ENCODE results near the gene SPIN1.

The SPIN1 gene

GRCh38 chr9:88403340-88403739 lies 15.1 kb downstream of the SPIN1 start:
- H3K9me3 ChIP-seq (ENCODE audit: severe bottlenecking), result no peaks in the 10 kb centered on the region
- H3K36me3 ChIP-seq, result peaks cover 7% of the 10 kb centered on the region
- H3K27me3 ChIP-seq (ENCODE audit: insufficient read depth, low read depth, severe bottlenecking), result no peaks in the 10 kb centered on the region
- no peak for TF ChIP-seq CTCF (IDR thresholded peaks at IDR 0.05; ENCODE audit: low read depth, low read length)
- H3K27ac ChIP-seq, result no peak overlapping the region
- no peak for DNase-seq
- H3K4me3 ChIP-seq (ENCODE audit: low read depth, low read length), result no peak overlapping the region

- Histone ChIP-seq H3K36me3 (peaks cover 3% of the 10 kb centered on the region; the same call in 1 of the 2 replicates), H3K9me3 (ENCODE audit: severe bottlenecking) (no peaks in the 10 kb centered on the region), H3K27me3 (ENCODE audit: insufficient read depth, low read depth, severe bottlenecking) (no peaks in the 10 kb centered on the region), H3K4me3 (ENCODE audit: low read depth, low read length) (no peak overlapping the region), H3K27ac (no peak overlapping the region)
- TF ChIP-seq CTCF (IDR thresholded peaks at IDR 0.05; ENCODE audit: low read depth, low read length), result no peak
- no peak for DNase-seq
Observed at GRCh38 chr9:88406051-88406450, 17.8 kb downstream of the SPIN1 start.

- no peak for TF ChIP-seq CTCF (IDR thresholded peaks at IDR 0.05; ENCODE audit: low read depth, low read length)
- Histone ChIP-seq H3K27ac (no peak overlapping the region), H3K4me3 (ENCODE audit: low read depth, low read length) (no peak overlapping the region), H3K36me3 (peaks cover 20% of the 10 kb centered on the region), H3K9me3 (ENCODE audit: severe bottlenecking) (peaks cover 4% of the 10 kb centered on the region), H3K27me3 (ENCODE audit: insufficient read depth, low read depth, severe bottlenecking) (no peaks in the 10 kb centered on the region)
- no peak for DNase-seq
Observed at GRCh38 chr9:88411471-88411870, 23.2 kb downstream of the SPIN1 start.

GRCh38 chr9:88414298-88414697 lies 26.1 kb downstream of the SPIN1 start:
- peaks cover 11% of the 10 kb centered on the region for H3K9me3 ChIP-seq (ENCODE audit: severe bottlenecking)

GRCh38 chr9:88418025-88418424 lies 29.8 kb downstream of the SPIN1 start:
- peaks cover 66% of the 10 kb centered on the region for H3K36me3 ChIP-seq
- peaks cover 14% of the 10 kb centered on the region for H3K9me3 ChIP-seq (ENCODE audit: severe bottlenecking)
- no peak for DNase-seq
- no peaks in the 10 kb centered on the region for H3K27me3 ChIP-seq (ENCODE audit: insufficient read depth, low read depth, severe bottlenecking)
- no peak overlapping the region for H3K27ac ChIP-seq
- no peak overlapping the region for H3K4me3 ChIP-seq (ENCODE audit: low read depth, low read length)
- TF ChIP-seq CTCF (IDR thresholded peaks at IDR 0.05; ENCODE audit: low read depth, low read length), result no peak

More at GRCh38 chr9:88414298-88414697, 26.1 kb downstream of the SPIN1 start:
- Histone ChIP-seq H3K27me3 (ENCODE audit: insufficient read depth, low read depth, severe bottlenecking) (no peaks in the 10 kb centered on the region), H3K27ac (no peak overlapping the region), H3K4me3 (ENCODE audit: low read depth, low read length) (no peak overlapping the region), H3K36me3 (peaks cover 45% of the 10 kb centered on the region)
- TF ChIP-seq CTCF (IDR thresholded peaks at IDR 0.05; ENCODE audit: low read depth, low read length), result no peak
- DNase-seq, result no peak
